Colonic mucosa (tissue), 4 donors: ENCODE data around the gene CCNY. TPM values are rescaled to one million over a fixed set of nuclear protein-coding genes. Genes with fewer than 3 reads are reported as not detected.

Source experiments
- DNase-seq: peaks from one replicate; pipeline ENCODE4 v3.0.0-alpha.2; 2020
- H3K27ac ChIP-seq: fragments of 200-600 bp; one replicate; pipeline ENCODE4 v1.8.0; 2021
- H3K27me3 ChIP-seq: fragments of 200-600 bp; one replicate; pipeline ENCODE4 v1.8.0; 2021
- H3K36me3 ChIP-seq: fragments of 200-600 bp; one replicate; pipeline ENCODE4 v1.8.0; 2021
- H3K4me1 ChIP-seq: fragments of 200-600 bp; one replicate; pipeline ENCODE4 v1.8.0; 2021; ENCODE audit warnings: mild to moderate bottlenecking
- H3K4me3 ChIP-seq: fragments of 200-600 bp; one replicate; pipeline ENCODE4 v1.8.0; 2021
- H3K9ac ChIP-seq, 2 donors: one replicate each; pipeline ENCODE4 v1.7.0; 2013; ENCODE audit warnings: control low read depth in 2 of 2, low read depth in 2 of 2, low read length in 2 of 2
- H3K9me3 ChIP-seq: fragments of 200-600 bp; one replicate; pipeline ENCODE4 v1.8.0; 2021
- CTCF ChIP-seq: fragments of 200-600 bp; IDR thresholded peaks from one replicate; pipeline ENCODE4 v1.8.0; 2022; ENCODE audit warnings: antibody characterized with exemption, mild to moderate bottlenecking
- intact Hi-C: fragments of 100-400 bp; cut with DNase I; formaldehyde crosslinking; loops from one replicate; pipeline ENCODE4 v1.14.1; 2022
- total RNA-seq, 2 donors: library from RNA; stranded (reverse); fragmentation: NEBNext Ultra II Directional in 1 of 2; extraction: Animal tissue kit (Norgen Biotek cat#: 25700) in 1 of 2; gene quantifications; one replicate each; pipeline ENCODE4 v1.2.1, GENCODE V29; 2021
- donor health status: healthy.
- donor health status: DM: no; HTN: no; CAD: no.
- donor health status: DM: no; HTN: no; CAD: no.

CCNY gene
- total RNA-seq, 2 donors from 2014 or later, result 43.5 to 68.6 TPM

GRCh38 chr10:35334297-35334696, 2.0 kb upstream of the CCNY start:
- no peaks in the 10 kb centered on the region for H3K36me3 ChIP-seq
- no peak overlapping the region for H3K4me3 ChIP-seq
- peaks cover 10% of the 10 kb centered on the region for H3K4me1 ChIP-seq
- no peak overlapping the region for H3K27ac ChIP-seq
- peak overlapping the region in 1 of 2 donors; percentile 17 for H3K9ac ChIP-seq
- no peaks in the 10 kb centered on the region for H3K9me3 ChIP-seq
- H3K27me3 ChIP-seq, result no peaks in the 10 kb centered on the region
- intact Hi-C loops, result no loop called here
- DNase-seq, result no peak
- no peak for TF ChIP-seq CTCF

DNA sequence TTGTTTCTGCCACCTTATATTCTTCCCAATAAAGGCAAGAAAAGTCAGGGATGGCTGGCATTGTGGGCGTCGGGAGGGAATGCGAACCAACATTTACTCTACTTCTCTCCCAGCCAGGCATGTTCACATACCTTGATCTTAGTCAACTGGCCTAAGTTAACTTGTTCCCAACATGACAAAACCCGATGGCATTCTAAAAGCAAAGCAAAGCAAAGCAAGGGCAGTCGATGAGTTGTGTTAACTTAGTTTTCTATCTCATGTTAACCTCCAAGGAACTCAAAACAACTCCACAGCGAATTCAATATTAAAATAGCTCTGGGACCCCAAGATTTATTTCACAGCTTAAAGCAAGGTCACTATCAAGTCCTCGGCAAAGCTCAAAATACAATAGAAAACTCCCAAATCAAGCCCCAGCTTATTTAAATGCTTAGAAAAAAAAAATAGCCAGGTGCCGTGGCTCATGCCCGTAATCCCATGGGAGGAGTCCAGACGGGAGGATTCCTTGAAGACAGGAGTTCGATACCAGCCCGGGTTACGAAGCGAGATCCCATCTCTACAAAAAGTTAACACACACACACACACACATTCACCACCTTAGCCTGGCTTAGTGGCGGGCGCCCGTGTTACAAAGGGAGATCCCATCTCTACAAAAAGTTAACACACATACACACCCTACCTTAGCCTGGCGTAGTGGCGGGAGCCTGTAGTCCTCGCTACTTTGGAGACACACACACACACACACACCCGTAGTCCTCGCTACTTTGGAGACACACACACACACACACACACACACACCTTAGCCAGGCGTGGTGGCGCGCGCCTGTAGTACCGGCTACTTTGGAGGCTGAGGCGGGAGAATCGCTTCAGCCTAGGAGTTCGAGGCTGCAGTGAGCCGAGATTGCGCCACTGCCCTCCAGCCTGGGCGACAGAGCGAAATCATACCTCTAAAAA, 901 bp upstream of the CCNY start:
- Histone ChIP-seq H3K9ac (peak overlapping the region; percentile 78 to 89), H3K4me3 (peak overlapping the region; percentile 91), H3K9me3 (no peaks in the 10 kb centered on the region), H3K4me1 (peaks cover 10% of the 10 kb centered on the region), H3K27me3 (no peaks in the 10 kb centered on the region), H3K27ac (peak overlapping the region; percentile 64), H3K36me3 (no peaks in the 10 kb centered on the region)
- intact Hi-C loops, result no loop called here
- DNase-seq, result peak; percentile 31
- no peak for TF ChIP-seq CTCF

DNA sequence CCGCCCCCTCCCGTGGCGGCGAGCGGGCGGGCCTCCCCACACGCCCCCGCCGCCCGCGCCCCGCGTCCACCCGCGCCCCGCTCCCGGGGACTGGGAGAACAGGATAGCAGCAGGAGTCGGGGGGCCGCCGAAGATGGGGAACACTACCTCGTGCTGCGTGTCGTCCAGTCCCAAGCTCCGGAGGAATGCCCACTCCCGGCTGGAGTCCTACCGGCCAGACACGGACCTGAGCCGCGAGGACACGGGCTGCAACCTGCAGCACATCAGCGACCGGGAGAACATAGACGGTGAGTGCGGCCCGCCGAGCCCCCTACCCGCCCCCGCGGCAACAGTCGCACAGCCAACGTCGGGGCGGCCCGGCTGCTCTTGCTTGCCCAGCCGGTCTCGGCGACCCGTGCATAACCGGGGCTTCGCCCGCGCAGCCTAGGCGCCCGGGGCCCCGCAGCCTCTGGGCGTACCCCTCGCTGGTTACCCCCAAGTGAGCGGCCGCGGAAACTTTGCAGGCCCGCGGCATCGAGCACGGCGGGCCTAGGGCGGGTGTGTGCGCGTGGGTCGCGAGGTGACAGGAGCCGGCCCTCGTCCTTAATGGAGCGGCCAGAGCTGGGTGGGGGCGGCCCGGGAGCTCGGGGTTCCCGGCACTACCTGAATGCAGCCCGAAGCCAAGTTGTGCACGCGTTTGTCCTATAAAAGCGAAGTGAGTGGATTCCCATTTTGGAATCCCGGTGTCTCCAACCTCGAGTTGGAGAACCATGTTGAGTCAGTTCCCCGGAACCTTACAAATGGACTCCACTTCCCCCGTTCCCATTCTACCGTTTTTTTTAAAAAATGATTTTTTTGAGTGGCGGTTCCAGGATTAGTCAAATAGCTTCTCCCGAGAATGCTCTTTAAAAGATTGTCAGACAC, 863 bp downstream of the CCNY start:
- Histone ChIP-seq H3K36me3 (no peaks in the 10 kb centered on the region), H3K4me3 (peak overlapping the region; percentile 72), H3K9ac (peak overlapping the region; percentile 51 to 85), H3K27me3 (no peaks in the 10 kb centered on the region), H3K9me3 (no peaks in the 10 kb centered on the region), H3K4me1 (peaks cover 10% of the 10 kb centered on the region), H3K27ac (peak overlapping the region; percentile 31)
- peak; percentile 45 for DNase-seq
- intact Hi-C loops, result no loop called here
- TF ChIP-seq CTCF, result no peak

- intact Hi-C loops, result no loop called here
- no peak for TF ChIP-seq CTCF
- H3K4me1 ChIP-seq, result peaks cover 3% of the 10 kb centered on the region
Measured at GRCh38 chr10:35339942-35340341, 3.6 kb downstream of the CCNY start.

GRCh38 chr10:35340975-35341374, 4.7 kb downstream of the CCNY start:
- H3K27me3 ChIP-seq, result no peaks in the 10 kb centered on the region
- TF ChIP-seq CTCF, result no peak
- peaks cover 3% of the 10 kb centered on the region for H3K4me1 ChIP-seq
- no peak for DNase-seq
- H3K4me3 ChIP-seq, result no peak overlapping the region
- no peaks in the 10 kb centered on the region for H3K36me3 ChIP-seq
- H3K9me3 ChIP-seq, result no peaks in the 10 kb centered on the region
- no peak overlapping the region for H3K27ac ChIP-seq
- intact Hi-C loops, result no loop called here
- H3K9ac ChIP-seq, result no peak overlapping the region

More at GRCh38 chr10:35339942-35340341, 3.6 kb downstream of the CCNY start:
- no peak overlapping the region for H3K4me3 ChIP-seq
- H3K9me3 ChIP-seq, result no peaks in the 10 kb centered on the region
- no peaks in the 10 kb centered on the region for H3K27me3 ChIP-seq
- no peaks in the 10 kb centered on the region for H3K36me3 ChIP-seq
- DNase-seq, result no peak
- no peak overlapping the region for H3K9ac ChIP-seq
- no peak overlapping the region for H3K27ac ChIP-seq
